Measurements from ENCODE around the gene TANGO2. TPM values are rescaled to one million over a fixed set of nuclear protein-coding genes. Genes with fewer than 3 reads are reported as not detected.

TANGO2 gene
- total RNA-seq, 1 donor from 2014 or later, result 12.5 TPM

- ATAC-seq (no peak), DNase-seq (ENCODE audit: low spot score) (no peak)
Observed at GRCh38 chr22:20096574-20097420, 75.9 kb downstream of the TANGO2 start.

- ATAC-seq, result no peak
Observed at GRCh38 chr22:20099099-20099711, 78.3 kb downstream of the TANGO2 start.

GRCh38 chr22:20101638-20102037 is 80.7 kb downstream of the TANGO2 start:
- peak; percentile 73 for DNase-seq (ENCODE audit: low spot score)
- ATAC-seq, result peak; percentile 82

More at GRCh38 chr22:20099099-20099711, 78.3 kb downstream of the TANGO2 start:
- DNase-seq (ENCODE audit: low spot score), result no peak

GRCh38 chr22:20102203-20102780 is 81.4 kb downstream of the TANGO2 start:
- no peak for DNase-seq (ENCODE audit: low spot score)
- ATAC-seq, result peak; percentile 87

GRCh38 chr22:20105456-20106204 is 84.7 kb downstream of the TANGO2 start:
- DNase-seq (ENCODE audit: low spot score), result no peak
- ATAC-seq, result no peak

- DNase-seq (ENCODE audit: low spot score), result no peak
- ATAC-seq, result no peak
Observed at GRCh38 chr22:20106205-20106848, 85.4 kb downstream of the TANGO2 start.

DNA sequence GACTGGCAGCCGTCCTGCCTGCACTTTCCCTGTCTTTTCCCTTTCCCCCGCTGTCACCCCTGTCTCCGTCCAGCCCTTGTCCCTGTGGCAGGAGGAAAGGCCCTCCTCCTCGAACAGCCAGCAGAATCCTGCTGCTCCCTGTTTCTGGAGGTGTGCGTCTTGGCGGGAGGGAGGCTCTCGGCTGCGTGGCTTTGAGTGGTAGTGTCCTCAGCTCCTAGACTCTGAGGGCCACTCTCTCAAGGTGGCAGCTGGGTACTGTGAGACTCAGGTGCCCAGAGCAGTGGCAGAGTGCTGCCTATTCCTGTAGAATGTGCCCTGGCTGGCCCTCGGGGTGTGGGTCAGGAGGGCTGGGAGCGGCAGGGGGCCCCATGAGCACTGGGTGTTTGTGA is 85.9 kb downstream of the TANGO2 start:
- DNase-seq (ENCODE audit: low spot score) (no peak), ATAC-seq (no peak)

GRCh38 chr22:20107471-20107901 is 86.6 kb downstream of the TANGO2 start:
- DNase-seq (ENCODE audit: low spot score), result no peak
- ATAC-seq, result no peak

GRCh38 chr22:20107951-20108756 is 87.2 kb downstream of the TANGO2 start:
- no peak for DNase-seq (ENCODE audit: low spot score)
- ATAC-seq, result no peak

DNA sequence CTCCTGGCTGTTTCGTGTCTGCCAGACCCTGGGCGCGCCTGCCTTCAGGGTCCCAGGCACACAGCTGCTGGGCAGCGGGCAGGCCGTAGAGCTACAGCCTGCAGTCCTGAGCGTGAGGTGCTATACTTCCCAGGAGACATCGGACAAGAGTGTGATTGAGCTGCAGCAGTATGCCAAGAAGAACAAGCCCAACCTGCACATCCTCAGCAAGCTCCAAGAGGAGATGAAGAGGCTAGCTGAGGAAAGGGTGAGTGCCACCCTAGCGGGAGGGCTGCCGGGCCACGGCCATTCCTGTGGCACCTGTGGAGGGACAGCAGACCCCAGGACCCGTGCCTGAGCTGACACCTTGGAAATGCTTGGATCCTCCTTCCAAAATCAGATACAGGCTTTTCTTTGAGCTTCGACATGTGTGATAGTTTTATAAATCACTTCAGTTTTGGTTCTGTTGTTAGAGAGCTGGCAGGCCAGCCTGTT is 87.9 kb downstream of the TANGO2 start:
- DNase-seq (ENCODE audit: low spot score), result no peak
- no peak for ATAC-seq

DNA sequence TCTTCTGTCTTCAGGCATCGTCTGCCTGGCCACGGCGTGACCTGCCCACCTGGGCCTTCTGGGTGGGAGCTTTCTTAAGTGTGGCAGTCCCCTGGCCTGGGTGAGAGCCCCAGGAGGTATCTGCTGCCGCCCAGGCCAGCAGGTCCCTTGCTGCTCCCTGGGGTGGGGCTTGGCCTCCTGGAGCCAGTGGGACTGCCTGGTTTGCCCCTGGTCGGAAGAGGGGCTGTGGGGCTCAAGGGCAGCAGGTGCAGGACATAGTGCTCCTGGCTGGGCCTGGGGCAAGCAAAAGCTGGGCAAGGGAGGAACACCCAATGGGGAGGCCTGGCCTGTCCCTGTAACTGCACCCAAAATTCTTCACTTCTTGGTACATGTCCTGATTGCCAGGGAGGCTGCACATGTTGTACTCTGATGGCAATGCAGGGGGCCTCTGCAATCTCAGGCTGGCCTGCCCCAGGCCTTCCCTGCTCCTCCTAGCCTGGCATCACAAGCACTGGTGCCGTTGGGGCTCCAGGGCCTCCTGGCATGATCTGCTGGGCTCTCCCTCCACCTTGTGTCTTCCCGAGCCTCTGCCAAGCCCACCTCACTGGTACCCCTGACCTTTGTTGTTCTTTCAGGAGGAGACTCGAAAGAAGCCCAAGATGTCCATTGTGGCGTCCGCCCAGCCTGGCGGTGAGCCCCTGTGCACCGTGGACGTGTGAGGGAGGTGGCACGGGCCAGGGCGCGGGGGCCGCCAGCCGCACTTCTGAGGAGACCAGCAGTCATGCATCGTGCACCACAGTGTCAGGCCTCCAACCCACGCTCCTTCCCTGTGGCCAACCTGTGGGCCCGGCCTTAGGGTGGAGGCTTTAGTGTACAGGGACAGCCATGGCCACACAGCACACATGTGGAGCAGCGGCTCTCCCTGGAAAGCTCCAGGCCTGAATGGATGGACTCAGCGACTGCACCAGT is 88.8 kb downstream of the TANGO2 start:
- DNase-seq (ENCODE audit: low spot score), result no peak
- peak; percentile 2 for ATAC-seq

- ATAC-seq (peak; percentile 1), DNase-seq (ENCODE audit: low spot score) (no peak)
Observed at GRCh38 chr22:20110359-20110985, 89.6 kb downstream of the TANGO2 start.

- peak; percentile 32 for ATAC-seq
- DNase-seq (ENCODE audit: low spot score), result no peak
Observed at GRCh38 chr22:20111045-20111688, 90.3 kb downstream of the TANGO2 start.

DNA sequence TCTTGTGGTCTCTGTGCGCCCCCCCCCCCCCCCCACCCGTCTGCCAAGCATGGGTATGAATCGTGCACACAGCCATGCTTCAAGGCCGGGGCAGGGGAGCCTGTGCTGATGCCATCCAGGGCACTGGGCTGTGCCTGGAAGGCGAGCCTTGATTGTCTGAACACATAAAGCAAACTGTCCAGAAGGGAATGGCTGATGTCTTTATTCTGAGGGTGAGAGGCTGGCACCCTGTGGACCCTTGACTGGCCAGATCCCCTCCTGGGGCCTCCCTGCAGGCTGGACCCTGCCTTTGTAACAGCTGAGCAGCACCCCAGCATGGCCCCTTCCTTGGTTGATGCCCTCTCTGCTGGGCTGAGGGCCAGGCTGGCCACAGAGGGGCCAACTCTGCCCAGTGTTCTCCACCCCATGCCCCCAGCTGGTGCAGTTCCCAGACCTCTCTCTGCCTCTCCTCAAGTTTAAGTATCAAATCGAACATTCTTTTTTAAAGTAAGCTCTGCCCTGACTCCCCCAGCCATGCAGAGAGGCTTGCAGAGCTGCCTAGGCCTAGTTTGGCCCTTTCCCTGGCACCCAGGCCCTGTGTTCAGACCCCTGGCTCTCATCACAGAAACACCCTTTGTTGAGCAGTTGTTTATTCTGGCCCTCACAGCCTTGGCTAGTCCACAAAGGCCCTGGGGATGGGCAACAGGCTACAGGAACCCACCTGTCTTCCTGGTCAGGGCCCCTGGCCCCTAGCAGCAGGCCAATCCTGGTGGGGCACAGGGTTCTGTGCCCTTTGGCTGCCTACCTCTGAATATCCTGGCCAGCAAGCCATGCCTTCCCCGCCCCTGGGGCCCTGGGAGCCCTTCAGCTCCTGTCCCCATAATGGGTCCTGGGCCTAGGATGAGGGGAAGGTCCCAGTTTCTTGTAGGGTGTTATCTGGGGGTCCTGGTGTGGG is 91.0 kb downstream of the TANGO2 start:
- DNase-seq (ENCODE audit: low spot score), result no peak

DNA sequence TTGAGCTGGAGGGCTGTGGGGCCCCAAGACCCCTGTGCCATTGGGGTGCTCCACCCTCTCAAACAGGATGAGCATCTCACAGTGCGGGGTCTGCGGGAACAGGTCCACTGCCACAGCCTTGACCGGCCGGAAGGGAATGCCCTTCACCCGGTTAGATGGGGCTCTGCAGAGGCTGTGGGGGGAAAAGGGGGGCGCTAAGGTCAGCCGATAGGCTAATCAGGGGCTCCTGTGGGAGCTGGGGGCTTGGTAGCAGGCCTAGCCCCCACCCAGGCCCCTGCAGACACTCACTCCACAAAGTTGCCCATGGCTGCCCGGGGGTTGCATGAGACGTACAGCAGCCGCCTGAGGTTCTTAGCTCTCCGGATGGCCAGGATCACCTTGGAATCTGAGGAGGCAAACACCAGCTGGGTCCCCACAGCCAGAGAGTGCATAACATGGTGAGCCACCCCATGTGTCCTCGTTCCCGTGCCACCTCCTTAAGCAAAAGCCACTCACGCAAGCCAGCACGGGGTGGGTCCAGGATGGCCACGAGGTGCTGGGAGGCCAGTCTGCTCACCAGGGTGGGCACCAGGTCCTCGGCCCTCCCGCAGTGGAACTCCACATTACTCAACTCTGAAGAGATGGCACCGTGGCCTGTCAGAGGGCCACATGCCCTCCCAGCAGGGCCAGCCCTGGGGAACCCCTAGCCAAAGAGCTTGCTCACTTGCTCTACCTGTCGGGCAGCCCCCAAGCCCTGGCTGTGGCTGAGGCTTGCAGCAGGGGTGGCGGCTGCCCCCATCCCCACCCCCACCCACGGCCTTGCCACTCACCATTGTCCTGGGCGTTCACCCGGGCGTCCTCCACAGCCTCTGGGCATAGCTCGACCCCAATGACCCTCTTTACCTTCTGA is 92.0 kb downstream of the TANGO2 start:
- no peak for DNase-seq (ENCODE audit: low spot score)
- no peak for ATAC-seq

More for the DNA sequence above, 91.0 kb downstream of the TANGO2 start:
- no peak for ATAC-seq

Data from left lobe of liver (tissue), 2 donors.